NCI-H82 treated with DMSO at 0.1 percent for 48 hours (cell line): ENCODE results near the gene KRTAP10-12.

Experiments used
- DNase-seq: peaks from one replicate; lab custom pipeline; 2025; ENCODE audit not compliant: unreplicated experiment; lab: John Stamatoyannopoulos, UW

Gene KRTAP10-12

DNA sequence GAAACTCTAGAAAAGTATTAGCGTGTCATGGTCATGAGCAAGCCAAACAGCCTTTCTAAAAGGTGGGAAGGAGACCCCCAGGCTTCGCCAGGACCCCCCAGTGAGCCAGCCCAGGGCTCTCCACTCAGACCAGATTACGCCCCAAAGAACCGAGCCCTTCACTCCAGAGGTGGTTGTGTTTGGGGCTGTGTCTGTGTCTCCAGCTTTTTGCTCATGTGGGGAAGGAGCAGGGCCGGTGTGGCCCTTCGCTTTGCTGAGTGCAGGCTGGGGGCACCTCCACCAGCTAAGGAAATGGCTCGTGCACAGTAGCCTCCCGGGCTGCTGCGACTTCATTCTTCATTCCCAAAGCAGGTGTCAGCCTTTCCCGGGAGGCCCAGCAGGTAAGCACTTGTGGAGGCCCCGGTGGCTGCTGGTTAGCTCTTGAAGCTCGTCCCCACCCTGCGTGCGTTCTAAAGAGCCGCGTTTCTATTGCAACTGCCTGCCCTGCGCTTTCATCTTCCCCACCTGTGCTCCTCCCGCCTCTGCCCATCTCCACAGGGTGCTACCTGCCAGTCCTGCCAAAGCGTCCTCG is 13.9 kb downstream of the KRTAP10-12 start:
- DNase-seq: no peak

GRCh38 chr21:44711327-44712202 is 14.6 kb downstream of the KRTAP10-12 start, which contains the start of gene TSPEAR:
Gene TSPEAR, minus strand, starts transcription at chr21:44711572. Its CDS starts 58 bp downstream, at chr21:44711514.
- DNase-seq: no peak

DNA sequence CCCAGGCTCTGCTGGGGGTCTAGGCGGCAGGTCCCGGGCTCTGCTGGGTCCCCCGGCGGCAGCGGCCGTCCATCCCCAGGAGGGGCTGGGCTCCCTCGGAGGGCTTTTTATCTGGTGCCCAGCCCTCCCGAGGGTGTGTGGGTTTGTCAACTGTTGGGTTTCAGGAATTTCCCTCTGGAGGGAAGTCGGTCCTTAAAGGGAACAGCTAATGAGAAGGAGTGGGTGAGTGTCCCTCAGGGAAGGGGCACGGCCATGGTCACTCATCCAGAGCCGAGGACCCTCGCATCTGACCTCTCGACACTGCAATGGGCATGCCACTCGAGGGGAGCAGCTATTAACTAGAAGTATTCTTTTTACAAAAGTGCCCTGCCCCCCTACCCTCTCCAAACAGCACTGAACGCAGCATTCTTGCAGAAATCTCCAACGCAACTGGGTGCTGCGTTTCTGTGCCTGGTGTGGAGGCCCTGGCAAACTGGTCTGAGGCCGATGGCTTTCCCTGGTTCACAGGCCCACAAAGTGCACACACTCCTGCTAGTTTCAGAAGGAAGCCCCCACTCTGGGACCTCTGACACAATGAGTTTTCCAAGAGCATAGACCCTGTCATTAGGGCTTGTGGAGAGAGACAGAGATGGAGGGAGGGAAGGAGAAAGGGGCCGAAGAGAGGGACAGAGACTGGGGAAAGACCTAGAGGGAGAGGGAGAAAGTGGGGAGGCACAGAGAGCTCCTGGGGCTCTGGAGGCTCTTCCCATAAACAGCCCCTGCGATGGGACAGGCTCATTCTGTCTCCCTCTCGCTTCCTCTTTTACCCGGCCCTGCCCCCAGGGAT is 15.4 kb downstream of the KRTAP10-12 start:
- DNase-seq: no peak

DNA sequence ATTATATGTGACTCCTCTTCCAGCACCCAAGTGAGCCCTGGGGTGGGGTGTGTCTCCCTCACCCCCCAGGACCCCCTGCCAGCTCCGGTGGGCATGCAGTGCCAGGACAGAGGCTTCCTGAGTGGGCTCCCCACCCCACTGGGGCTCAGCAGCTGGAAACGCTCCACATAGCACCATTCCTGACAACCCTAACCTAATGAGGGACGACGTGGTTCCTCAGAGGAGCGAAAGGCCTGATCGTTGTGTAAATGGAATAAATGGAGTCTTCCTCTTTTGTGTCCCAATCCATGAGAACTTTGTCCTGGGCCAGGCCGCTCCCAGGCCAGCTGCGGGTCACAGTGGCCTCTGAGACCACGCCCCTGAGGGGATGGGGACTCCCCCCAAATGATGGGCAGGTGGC is 16.2 kb downstream of the KRTAP10-12 start:
- no peak for DNase-seq

DNA sequence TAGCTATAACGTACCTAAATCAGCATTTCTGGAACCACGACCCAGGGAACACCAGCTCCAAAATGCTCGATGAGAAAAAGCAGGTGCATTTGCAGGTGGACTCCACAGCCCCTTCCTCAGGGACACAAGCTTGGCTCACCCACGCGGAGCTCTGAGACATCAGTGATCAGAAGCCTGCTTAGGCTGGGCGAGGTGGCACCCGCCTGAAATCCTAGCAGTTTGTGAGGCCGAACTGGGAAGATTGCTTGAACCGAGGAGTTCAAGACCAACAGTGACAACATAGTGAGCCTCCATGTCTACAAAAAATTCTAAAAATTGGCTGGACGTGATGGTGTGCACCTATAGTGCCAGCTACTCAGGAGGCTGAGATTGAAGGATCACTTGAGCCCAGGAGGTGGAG is 16.9 kb downstream of the KRTAP10-12 start:
- DNase-seq: no peak

- no peak for DNase-seq
Measured at GRCh38 chr21:44714905-44715304, 17.9 kb downstream of the KRTAP10-12 start.

DNA sequence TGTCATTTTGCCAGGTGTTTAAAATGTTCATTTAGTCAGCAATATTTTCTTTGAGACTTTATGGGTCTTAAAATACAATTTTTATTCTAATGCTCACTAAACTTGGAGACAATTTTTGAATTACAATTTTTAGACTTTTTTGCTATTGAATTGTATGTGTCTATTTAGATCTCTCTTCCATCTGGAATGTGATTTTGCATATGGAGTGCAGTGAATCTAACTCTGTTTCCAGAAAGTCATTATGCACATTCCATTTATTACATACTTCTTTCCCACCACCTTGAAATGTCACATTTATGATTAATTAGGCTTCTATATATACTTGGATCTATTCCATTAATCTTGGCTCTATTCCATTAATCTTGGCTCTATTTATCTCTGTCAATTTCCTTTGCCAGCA is 20.0 kb downstream of the KRTAP10-12 start:
- no peak for DNase-seq

- DNase-seq: no peak
Measured at GRCh38 chr21:44718093-44718492, 21.1 kb downstream of the KRTAP10-12 start.

- DNase-seq: no peak
Measured at GRCh38 chr21:44718571-44718970, 21.6 kb downstream of the KRTAP10-12 start.

- no peak for DNase-seq
Measured at GRCh38 chr21:44720170-44720569, 23.2 kb downstream of the KRTAP10-12 start.

DNA sequence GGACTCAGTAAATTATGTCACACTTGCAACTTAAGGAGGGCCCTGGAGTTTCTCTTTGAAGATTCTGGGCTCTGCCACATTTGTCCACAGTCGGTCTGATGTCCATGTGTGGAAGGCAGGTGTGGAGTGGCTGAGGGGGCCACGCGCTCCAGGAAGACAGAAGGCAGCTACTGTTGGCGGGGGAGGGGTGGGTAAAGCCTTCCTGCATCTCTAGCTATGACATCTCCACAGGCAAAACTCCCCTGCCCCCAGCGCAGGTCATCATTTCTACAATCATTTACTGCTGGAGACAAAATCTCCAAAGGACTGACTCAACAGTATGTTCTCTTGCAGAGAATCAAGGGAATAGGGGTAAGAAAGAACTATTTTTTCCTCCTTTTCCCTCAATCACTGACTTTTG is 25.8 kb downstream of the KRTAP10-12 start:
- DNase-seq: no peak

DNA sequence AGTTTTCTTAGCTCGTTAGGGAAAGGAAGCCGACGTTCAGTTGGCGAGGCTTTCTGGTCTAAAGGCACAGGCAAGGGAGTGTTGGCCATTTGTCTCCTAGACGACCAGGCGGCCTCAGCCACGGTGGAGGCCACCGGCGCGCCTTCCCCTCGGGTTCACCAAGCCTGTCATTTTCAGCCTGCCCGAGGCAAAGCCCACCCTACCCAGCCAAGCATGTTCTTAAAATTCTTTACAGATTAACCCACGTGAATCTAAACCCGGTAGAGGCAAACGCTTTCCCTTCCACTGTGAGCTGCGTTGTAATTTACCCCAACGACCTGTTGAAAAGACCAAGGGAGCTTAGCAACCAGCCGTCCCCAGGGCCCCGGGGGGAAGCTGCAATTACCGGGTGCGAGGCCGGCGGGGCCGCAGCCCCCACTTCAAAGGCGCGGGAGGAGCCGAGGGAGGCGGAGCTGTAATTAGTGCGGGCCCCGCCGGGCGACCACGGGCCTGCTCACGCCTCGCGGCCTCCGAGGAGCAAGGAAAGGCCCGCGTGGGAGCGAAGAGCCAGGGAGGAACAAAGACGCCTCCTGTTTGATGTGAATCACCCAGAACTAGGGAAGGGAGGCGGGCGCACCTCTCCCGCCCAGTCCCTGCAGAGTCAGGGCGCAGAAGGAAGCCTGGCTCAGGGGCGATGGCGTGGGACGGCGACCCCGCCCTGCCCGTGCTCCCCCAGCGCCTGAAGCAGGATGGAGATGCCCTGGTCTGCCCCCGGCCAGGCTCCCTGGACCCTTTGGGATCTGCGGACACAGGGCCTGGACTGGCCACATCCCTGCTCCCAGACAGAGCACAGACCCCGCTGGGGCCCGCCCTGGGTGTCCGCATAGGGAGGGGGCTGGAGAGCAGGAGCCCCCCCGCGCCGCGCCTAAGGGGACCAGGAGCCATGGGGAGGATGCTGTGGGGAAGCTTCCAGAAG is 26.5 kb downstream of the KRTAP10-12 start:
- no peak for DNase-seq

GRCh38 chr21:44724196-44724595 is 27.2 kb downstream of the KRTAP10-12 start:
- no peak for DNase-seq

DNA sequence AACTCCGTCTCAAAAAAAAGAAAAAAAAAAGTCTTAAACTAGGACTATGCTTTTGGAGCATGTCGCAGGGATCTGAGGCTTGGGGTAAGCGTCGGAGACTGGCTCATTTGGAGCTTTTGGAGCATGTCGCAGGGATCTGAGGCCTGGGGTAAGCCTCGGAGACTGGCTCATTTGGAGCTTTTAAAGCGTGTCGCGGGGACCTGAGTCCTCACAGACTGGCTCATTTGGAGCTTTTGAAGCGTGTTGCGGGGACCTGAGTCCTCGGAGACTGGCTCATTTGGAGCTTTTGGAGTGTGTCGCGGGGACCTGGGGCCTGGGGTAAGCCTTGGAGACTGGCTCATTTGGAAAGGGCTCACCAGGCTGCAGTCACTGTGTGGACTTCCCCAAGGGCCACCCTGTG is 28.0 kb downstream of the KRTAP10-12 start:
- DNase-seq: no peak

- DNase-seq: no peak
Measured at GRCh38 chr21:44726826-44727225, 29.9 kb downstream of the KRTAP10-12 start.

DNA sequence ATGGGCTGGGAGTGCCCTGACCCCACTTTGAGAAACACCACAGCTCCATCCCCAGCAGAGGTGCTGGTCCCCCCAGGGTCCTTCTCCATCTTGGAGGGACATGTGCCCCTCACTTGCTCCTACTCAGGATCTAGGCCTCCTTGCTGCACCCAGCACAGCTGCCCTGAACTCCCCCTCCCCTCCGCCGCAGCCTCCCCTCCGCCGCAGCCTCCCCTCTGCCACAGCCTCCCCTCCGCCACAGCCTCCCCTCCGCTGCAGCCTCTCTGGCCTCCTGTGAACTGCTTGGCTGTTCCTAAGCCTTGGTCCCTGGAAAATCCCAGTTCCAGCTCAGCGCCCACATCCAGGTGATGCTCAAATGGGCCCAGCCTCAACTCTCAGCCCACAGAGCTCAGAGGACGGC is 30.3 kb downstream of the KRTAP10-12 start:
- DNase-seq: no peak

DNA sequence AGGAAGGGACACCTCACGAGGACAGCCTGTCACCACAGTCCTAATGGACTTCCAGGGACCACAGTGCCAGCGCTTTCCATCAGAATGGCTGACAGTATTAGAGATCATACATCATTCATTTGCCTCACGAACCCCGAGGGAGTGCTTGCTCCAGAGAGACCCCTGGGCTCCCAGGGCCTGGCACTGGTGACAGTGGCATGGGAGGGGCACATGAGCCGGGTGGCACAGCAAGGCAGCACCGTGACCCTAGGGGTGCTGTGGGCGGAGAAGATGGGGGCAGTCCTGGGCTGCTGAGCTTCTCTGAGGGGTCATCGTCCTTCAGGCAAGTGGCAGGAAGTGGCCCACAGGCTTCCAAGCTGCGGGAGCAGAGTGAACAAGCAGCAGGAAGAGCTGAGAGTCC is 30.8 kb downstream of the KRTAP10-12 start:
- no peak for DNase-seq

GRCh38 chr21:44728716-44729115 is 31.7 kb downstream of the KRTAP10-12 start:
- no peak for DNase-seq

DNA sequence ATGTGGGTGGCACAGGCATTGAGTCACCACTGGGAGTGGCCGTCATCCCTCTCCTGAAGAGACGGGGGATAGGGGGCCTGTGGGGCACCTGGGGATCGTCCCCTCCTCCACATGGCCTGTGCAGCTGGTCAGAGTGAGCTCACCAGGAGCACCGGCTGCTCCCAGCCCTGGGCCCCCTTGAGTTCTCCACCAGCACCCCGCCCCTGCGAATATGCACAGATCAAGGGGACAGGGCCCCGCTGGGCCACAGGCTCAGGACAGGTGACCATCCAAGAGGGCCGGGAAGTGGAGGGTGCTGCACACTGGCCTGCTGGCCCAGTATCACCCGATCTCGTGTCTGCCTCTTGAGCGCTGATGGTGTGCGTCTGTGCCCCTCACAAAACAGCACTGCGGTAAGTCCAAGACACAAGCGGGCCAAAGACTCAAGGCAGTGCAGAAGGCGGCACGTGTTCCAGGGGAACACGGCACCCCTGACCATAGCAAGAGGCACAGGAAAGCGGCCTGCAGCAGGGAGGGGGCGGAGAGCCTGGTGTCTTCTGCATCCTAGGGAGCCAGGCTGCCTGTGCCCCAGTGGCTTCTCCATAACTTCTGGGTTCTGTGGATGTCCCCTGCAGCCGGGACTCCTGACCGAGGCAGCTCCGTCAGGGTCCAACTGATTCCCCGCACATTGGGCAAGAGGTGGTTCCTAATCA is 32.5 kb downstream of the KRTAP10-12 start:
- no peak for DNase-seq

- no peak for DNase-seq
Measured at GRCh38 chr21:44730028-44730395, 33.0 kb downstream of the KRTAP10-12 start.
